Endodermal cell (in vitro differentiated cells): Measurements from ENCODE around the gene REV3L. TPM values are rescaled to one million over a fixed set of nuclear protein-coding genes. Genes with fewer than 3 reads are reported as not detected.
"Not testable (repeated sequence)": the region's sequence is repeated elsewhere in the genome, so short reads cannot be mapped to it uniquely, and the experiment has no call there.

Experiments
- DNase-seq: peaks from one replicate; pipeline ENCODE4 v3.0.0-alpha.2; 2017
- H3K27ac ChIP-seq: 2 replicates; pipeline ENCODE4 v1.5.1; 2013; ENCODE audit warnings: mild to moderate bottlenecking, low read depth, low read length, moderate library complexity
- H3K27me3 ChIP-seq: 2 replicates; pipeline ENCODE4 v1.6.1; 2013; ENCODE audit warnings: mild to moderate bottlenecking, low read length, moderate library complexity; ENCODE audit not compliant: insufficient read depth, control insufficient read depth, poor library complexity, severe bottlenecking
- H3K36me3 ChIP-seq: 2 replicates; pipeline ENCODE4 v1.7.0; 2013; ENCODE audit warnings: mild to moderate bottlenecking, low read length, moderate library complexity; ENCODE audit not compliant: control insufficient read depth, insufficient read depth
- H3K4me1 ChIP-seq: one replicate; pipeline ENCODE4 v1.7.0; 2013; ENCODE audit warnings: low read length; ENCODE audit not compliant: control insufficient read depth, insufficient read depth
- H3K4me3 ChIP-seq: 2 replicates; pipeline ENCODE4 v1.5.1; 2013; ENCODE audit warnings: mild to moderate bottlenecking, low read length, moderate library complexity
- H3K9ac ChIP-seq: 2 replicates; pipeline ENCODE4 v1.6.1; 2013; ENCODE audit warnings: mild to moderate bottlenecking, low read length, moderate library complexity; ENCODE audit not compliant: poor library complexity, severe bottlenecking; ENCODE audit errors: extremely low read depth
- H3K9me3 ChIP-seq: 2 replicates; pipeline ENCODE4 v1.6.1; 2013; ENCODE audit warnings: mild to moderate bottlenecking, low read length, moderate library complexity; ENCODE audit not compliant: control insufficient read depth
- H3K27ac Mint-ChIP-seq: 2 replicates; pipeline ENCODE4 v1.8.0; 2020; ENCODE audit warnings: mixed read lengths
- H3K27me3 Mint-ChIP-seq: 2 replicates; pipeline ENCODE4 v1.8.0; 2021; ENCODE audit warnings: mild to moderate bottlenecking, mixed read lengths; ENCODE audit not compliant: insufficient read depth
- H3K36me3 Mint-ChIP-seq: 2 replicates; pipeline ENCODE4 v1.8.0; 2020; ENCODE audit warnings: low read depth, mixed read lengths
- H3K4me1 Mint-ChIP-seq: 2 replicates; pipeline ENCODE4 v1.8.0; 2020; ENCODE audit warnings: mixed read lengths
- H3K4me3 Mint-ChIP-seq: 2 replicates; pipeline ENCODE4 v1.8.0; 2020; ENCODE audit warnings: mild to moderate bottlenecking, moderate library complexity, mixed read lengths
- H3K9me3 Mint-ChIP-seq: 2 replicates; pipeline ENCODE4 v1.8.0; 2020; ENCODE audit warnings: mild to moderate bottlenecking, mixed read lengths
- WGBS, 2 experiments: methylation state at CpG; one replicate each; pipeline versions ENCODE4 v1.1.5 to v1.1.7; 2013; ENCODE audit warnings: missing lambda C conversion rate in 2 of 2, mixed read lengths in 1 of 2; ENCODE audit not compliant: insufficient coverage in 1 of 2, insufficient read length in 1 of 2; 5-methylcytosine and 5-hydroxymethylcytosine counted together
- total RNA-seq, 2 donors: library from RNA; stranded (reverse); fragmentation: NEBNext Ultra II Directional in 1 of 2; extraction: Animal tissue kit (Norgen Biotek cat#: 25700) in 1 of 2; gene quantifications; 2 replicates in 1 of 2; 3 replicates in 1 of 2; pipeline ENCODE4 v1.2.1, GENCODE V29; 2021
- TF ChIP-seq, protein P1 (sequence below): fragments of 200-600 bp; sonication (generic); conservative IDR thresholded peaks from 2 replicates; pipeline ENCODE4 v1.5.0; 2021; ENCODE audit warnings: antibody characterized with exemption, mild to moderate bottlenecking

The REV3L gene
- total RNA-seq, 2 donors from 2014 or later = 19.2 to 28.1 TPM

DNA sequence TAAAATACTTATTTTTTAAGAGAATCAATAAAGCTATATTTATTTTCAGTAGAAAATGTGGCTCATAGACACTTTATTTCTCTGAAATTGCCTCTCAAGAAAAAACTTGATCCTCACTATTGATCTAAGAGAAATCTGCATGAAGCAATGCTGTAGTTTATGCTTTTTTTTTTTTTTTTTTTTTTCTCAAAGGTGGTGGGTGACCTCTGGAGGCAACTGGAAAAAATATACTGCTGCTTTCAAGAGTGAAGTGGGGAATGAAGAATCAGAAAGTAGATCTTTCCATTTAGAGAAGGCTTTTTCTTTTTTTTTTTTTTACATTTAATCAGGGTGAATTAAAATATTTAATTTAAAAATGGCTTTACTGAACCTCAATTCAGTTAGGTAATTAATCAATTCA, 226.4 kb downstream of the REV3L start:
- Mint-ChIP-seq H3K36me3 (no peaks in the 10 kb centered on the region), H3K4me3 (no peak overlapping the region), H3K9me3 (no peaks in the 10 kb centered on the region), H3K27ac (peak overlapping the region; percentile 56), H3K4me1 (peaks cover 65% of the 10 kb centered on the region), H3K27me3 (no peaks in the 10 kb centered on the region)
- Histone ChIP-seq H3K27me3 (no peaks in the 10 kb centered on the region), H3K9ac (no peak overlapping the region), H3K9me3 (no peaks in the 10 kb centered on the region), H3K27ac (no peak overlapping the region), H3K36me3 (no peaks in the 10 kb centered on the region), H3K4me3 (no peak overlapping the region), H3K4me1 (peaks cover 18% of the 10 kb centered on the region)
- TF ChIP-seq, protein P1, sequence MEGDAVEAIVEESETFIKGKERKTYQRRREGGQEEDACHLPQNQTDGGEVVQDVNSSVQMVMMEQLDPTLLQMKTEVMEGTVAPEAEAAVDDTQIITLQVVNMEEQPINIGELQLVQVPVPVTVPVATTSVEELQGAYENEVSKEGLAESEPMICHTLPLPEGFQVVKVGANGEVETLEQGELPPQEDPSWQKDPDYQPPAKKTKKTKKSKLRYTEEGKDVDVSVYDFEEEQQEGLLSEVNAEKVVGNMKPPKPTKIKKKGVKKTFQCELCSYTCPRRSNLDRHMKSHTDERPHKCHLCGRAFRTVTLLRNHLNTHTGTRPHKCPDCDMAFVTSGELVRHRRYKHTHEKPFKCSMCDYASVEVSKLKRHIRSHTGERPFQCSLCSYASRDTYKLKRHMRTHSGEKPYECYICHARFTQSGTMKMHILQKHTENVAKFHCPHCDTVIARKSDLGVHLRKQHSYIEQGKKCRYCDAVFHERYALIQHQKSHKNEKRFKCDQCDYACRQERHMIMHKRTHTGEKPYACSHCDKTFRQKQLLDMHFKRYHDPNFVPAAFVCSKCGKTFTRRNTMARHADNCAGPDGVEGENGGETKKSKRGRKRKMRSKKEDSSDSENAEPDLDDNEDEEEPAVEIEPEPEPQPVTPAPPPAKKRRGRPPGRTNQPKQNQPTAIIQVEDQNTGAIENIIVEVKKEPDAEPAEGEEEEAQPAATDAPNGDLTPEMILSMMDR = peak; percentile 47
- no peak for DNase-seq

DNA sequence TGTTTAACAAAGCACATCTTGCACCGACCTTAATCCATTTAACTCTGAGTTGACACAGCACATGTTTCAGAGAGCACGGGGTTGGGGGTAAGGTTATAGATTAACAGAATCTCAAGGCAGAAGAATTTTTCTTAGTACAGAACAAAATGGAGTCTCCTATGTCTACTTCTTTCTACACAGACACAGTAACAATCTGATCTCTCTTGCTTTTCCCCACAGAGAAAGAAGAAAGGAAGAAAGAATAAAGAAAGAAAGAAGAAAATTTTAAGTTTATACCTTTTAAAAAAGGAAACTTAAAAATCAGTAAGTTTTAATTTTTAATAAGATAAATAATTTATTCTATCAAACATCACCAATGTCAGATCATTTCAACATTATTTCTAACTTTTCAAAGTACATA, 227.2 kb downstream of the REV3L start:
- H3K36me3 Mint-ChIP-seq, H3K9me3 ChIP-seq, H3K27me3 ChIP-seq, H3K9me3 Mint-ChIP-seq, H3K27ac ChIP-seq, H3K27me3 Mint-ChIP-seq, H3K4me3 ChIP-seq, DNase-seq, H3K36me3 ChIP-seq, H3K9ac ChIP-seq: not testable (repeated sequence)
- Mint-ChIP-seq H3K4me3 (peak overlapping the region; percentile 44), H3K4me1 (peaks cover 63% of the 10 kb centered on the region), H3K27ac (peak overlapping the region; percentile 98)
- H3K4me1 ChIP-seq = peaks cover 18% of the 10 kb centered on the region
- WGBS, 2 experiments = no CpG with 5 or more reads among the region's 2 CpGs

DNA sequence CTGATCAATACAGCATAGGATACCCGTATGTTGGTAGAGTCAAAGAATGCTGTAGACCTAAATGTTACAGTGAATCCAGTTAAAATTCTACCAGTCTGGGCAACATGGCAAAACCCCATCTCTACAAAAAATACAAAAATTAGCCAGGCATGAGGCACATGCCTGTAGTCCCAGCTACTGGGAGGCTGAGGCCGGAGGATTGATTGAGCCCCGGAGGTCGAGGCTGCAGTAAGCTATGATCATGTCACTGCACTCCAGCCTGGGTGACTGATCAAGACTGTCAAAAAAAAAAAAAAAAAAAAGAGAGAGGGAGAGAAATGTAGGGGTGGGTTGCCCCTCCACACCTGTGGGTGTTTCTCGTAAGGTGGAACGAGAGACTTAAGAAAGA, 228.2 kb downstream of the REV3L start:
- no peaks in the 10 kb centered on the region for H3K36me3 Mint-ChIP-seq
- peak overlapping the region; percentile 44 for H3K4me3 Mint-ChIP-seq
- H3K27me3 ChIP-seq = no peaks in the 10 kb centered on the region
- no peak overlapping the region for H3K27ac ChIP-seq
- H3K27me3 Mint-ChIP-seq = no peaks in the 10 kb centered on the region
- H3K9ac ChIP-seq = peak overlapping the region; percentile 24
- H3K9me3 Mint-ChIP-seq = no peaks in the 10 kb centered on the region
- no peak for DNase-seq
- 48 to 62% methylated on average over 3 to 6 of the region's 6 CpGs for WGBS, 2 experiments
- peaks cover 55% of the 10 kb centered on the region for H3K4me1 Mint-ChIP-seq
- no peak overlapping the region for H3K4me3 ChIP-seq
- H3K4me1 ChIP-seq = peaks cover 13% of the 10 kb centered on the region
- H3K27ac Mint-ChIP-seq = peak overlapping the region; percentile 98
- H3K9me3 ChIP-seq = no peaks in the 10 kb centered on the region
- TF ChIP-seq, protein P1 = no peak
- no peaks in the 10 kb centered on the region for H3K36me3 ChIP-seq

DNA sequence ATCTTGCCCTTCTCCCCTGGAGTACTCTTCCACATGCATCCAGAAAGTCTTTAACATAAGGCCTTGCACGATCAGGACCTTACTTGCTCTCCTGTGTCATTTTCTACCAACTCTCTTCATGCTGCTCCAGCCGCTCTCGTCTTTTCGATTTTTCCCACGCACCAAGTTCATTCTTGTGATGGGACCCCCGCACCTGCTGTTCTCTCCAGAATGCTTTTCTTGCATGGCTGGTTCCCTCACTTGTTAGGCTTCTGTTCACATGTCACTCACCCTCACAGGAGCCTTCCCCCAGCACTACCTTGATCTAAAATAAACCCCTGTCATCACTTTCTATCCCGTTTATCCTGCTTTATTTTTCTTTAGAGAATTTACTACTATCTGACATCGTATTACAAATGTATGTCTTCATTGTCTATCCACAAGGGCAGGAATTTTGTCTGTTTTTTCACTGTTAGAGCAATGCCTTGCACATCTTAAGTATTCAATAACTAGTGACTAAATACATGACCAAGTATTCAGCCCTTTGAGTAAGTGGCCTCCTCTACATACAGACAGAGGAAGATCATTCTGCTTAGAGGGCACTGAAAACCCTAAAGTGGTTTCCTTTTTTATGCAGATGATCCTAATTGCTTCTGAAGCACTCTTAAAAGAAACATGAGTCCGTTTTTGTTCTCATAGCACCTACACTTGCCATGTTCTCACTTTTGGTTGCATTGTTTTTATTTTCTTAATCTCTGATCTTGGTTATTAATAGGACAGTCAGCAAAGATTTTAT, 228.8 kb downstream of the REV3L start:
- H3K27me3 ChIP-seq = no peaks in the 10 kb centered on the region

More for the DNA sequence above, 228.8 kb downstream of the REV3L start:
- DNase-seq = peak; percentile 57
- H3K36me3 ChIP-seq = no peaks in the 10 kb centered on the region
- Mint-ChIP-seq H3K27me3 (no peaks in the 10 kb centered on the region), H3K9me3 (no peaks in the 10 kb centered on the region), H3K4me1 (peaks cover 55% of the 10 kb centered on the region), H3K4me3 (no peak overlapping the region), H3K27ac (peak overlapping the region; percentile 98), H3K36me3 (no peaks in the 10 kb centered on the region)
- no peak overlapping the region for H3K9ac ChIP-seq
- no peak overlapping the region for H3K27ac ChIP-seq
- peaks cover 13% of the 10 kb centered on the region for H3K4me1 ChIP-seq
- 47 to 54% methylated on average over 9 of the region's 9 CpGs for WGBS, 2 experiments
- H3K9me3 ChIP-seq = no peaks in the 10 kb centered on the region
- TF ChIP-seq, protein P1 = no peak
- no peak overlapping the region for H3K4me3 ChIP-seq
